Left colon (tissue), 2 donors: ENCODE results near the gene RTKN. TPM values are rescaled to one million over a fixed set of nuclear protein-coding genes. Genes with fewer than 3 reads are reported as not detected.
"Not testable (repeated sequence)": the region's sequence is repeated elsewhere in the genome, so short reads cannot be mapped to it uniquely, and the experiment has no call there.

Experiments
- ATAC-seq: fragments of 200-7000 bp; cut with Tn5 transposase; one replicate; pipeline ENCODE4 v1.9.1; 2020; ENCODE audit warnings: mild to moderate bottlenecking, moderate library complexity
- DNase-seq, 2 donors: peaks; one replicate each; pipeline ENCODE4 v3.0.0-alpha.2; 2020
- intact Hi-C, 2 donors: fragments of 100-400 bp; cut with DNase I in 1 of 2; cut with micrococcal nuclease in 1 of 2; formaldehyde crosslinking; loops; one replicate each; pipeline versions ENCODE4 v1.11.2 to v1.14.0; 2022; cut with DNase I, micrococcal nuclease
- long read RNA-seq: library from polyadenylated mRNA; unstranded; transcript quantifications from one replicate; pipeline ENCODE4 v2.0.0, GENCODE V29; 2021
- total RNA-seq, 2 donors: library from RNA; stranded (reverse); fragmentation: NEBNext Ultra II Directional; extraction: Animal tissue kit (Norgen Biotek cat#: 25700); gene quantifications; one replicate each; pipeline ENCODE4 v1.2.1, GENCODE V29; 2021
- donor health status: DM: no; HTN: no; CAD: no.
- donor health status: DM: yes; HTN: yes; CAD: no.

RTKN gene, protein sequence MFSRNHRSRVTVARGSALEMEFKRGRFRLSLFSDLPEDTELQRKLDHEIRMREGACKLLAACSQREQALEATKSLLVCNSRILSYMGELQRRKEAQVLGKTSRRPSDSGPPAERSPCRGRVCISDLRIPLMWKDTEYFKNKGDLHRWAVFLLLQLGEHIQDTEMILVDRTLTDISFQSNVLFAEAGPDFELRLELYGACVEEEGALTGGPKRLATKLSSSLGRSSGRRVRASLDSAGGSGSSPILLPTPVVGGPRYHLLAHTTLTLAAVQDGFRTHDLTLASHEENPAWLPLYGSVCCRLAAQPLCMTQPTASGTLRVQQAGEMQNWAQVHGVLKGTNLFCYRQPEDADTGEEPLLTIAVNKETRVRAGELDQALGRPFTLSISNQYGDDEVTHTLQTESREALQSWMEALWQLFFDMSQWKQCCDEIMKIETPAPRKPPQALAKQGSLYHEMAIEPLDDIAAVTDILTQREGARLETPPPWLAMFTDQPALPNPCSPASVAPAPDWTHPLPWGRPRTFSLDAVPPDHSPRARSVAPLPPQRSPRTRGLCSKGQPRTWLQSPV
- total RNA-seq = 10 to 100 TPM; 47.6 to 51.9 TPM
- long read RNA-seq, transcript RTKN-207 (2 exons, 1,105 nt) = minor isoform, 5 of 44 reads
- long read RNA-seq, transcript RTKN-202 (12 exons, 2,142 nt) = major isoform, 30 of 44 reads
- long read RNA-seq, partial matches to known transcripts = 2 of 44 reads
- long read RNA-seq, other reads (novel, unspliced or antisense) = 4 of 44 reads

GRCh38 chr2:74441690-74442482 is at the start of gene RTKN:
RTKN (minus strand) TSS chr2:74441937; CDS start chr2:74441816, 121 bp downstream.
- DNase-seq = peak; percentile 79 to 85
- peak; percentile 71 for ATAC-seq
- intact Hi-C loops = no loop called here

GRCh38 chr2:74489906-74490305 is 48.2 kb upstream of the RTKN start:
- no peak for DNase-seq
- intact Hi-C loops = no loop called here
- ATAC-seq = no peak

DNA sequence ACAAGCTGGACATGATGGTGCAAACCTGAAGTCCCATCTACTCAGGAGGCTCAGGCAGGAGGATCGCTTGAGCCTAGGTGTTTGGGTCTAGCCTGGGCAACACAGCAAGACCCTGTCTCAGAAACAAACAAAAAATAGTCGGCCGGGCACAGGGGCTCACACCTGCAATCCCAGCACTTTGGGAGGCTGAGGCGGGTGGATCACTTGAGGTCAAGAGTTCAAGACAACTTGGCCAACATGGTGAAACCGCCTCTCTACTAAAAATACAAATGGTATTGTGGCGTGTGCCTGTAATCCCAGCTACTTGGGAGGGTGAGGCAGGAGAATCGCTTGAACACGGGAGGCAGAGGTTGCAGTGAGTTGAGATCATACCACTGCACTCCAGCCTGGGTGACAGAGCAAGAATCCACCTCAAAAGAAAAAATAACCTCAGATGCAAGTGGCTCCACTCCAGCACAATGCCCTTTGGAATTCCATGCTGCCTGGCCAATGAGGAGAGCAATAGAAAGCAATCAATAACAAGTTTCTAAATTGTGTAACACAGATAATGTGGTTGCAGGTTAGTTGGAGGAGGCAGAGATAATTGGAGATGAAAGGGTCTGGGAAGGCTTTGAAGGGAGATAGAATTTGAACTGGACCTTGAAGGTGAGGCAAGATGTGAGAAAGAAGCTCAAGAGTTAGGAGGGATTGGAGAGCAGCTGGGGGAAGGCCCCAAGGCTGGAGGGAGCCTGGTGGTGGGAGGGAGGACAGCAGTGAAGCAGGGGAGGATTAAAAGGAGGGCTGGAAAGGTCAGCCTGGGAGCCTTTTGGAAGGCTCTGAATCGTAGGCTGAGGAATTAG is 47.1 kb upstream of the RTKN start:
- DNase-seq (no peak), ATAC-seq (no peak)
- intact Hi-C loops = no loop called here

- ATAC-seq (no peak), DNase-seq (no peak)
- intact Hi-C loops = no loop called here
These were observed 44.4 kb upstream of the RTKN start for GRCh38 chr2:74486141-74486540.

GRCh38 chr2:74483675-74484164 is 42.0 kb upstream of the RTKN start:
- not testable (repeated sequence) for DNase-seq, ATAC-seq
- intact Hi-C loops = loop anchor here (2.0 to 5.0 kb wide), 2 partner anchors 104 to 105 kb away; no protein-coding TSS in a partner anchor

DNA sequence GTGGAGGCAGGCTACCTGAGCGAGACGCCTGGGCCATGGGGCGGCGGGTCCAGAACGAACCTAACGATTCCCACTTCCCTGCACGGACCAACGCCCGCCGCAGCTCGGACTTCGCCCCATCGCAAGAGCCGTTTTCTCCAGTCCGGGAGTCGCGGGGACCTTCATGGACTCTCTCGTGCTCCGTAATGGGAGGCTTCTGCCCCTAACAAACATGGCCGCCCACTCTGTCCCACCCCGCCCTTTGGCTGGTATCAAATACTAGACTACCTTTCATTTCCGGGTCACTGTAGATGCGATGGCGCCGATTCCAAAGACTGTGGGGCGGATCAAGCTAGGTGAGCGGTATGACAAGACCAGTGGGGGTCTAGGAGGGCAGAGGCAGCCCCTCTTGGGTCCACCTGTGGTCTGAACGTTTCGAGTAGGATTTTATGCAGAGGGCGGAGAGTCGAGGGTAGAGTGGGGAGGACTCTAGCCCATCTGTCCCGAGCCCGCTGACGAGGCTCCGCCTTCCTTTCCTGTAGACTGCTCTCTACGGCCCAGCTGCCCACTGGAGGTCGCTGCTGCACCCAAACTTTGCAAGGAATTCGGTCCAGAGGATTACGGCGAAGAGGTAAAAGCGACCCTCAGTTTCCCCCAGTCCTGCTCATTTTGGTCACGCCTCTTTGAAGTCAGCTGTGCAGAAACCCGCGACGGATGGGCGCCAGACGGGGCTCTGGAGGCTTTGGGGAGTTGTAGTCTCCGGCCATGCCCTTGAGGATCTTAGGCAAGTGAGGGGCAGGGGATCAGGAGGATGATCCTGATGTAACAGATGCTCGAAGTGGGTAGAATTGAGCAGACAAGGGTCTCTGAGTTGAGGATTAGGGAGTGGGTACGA is 41.3 kb upstream of the RTKN start, which contains the start of the genes CCDC142 and TTC31:
CCDC142 (minus strand) TSS at position 198 of the 874 bp plus-strand sequence; CDS start at position 37, 161 bp downstream.
TTC31 (plus strand) TSS at position 281 of the 874 bp plus-strand sequence; CDS start at position 296, 15 bp downstream.
- ATAC-seq (peak; percentile 93), DNase-seq (peak; percentile 97 to 98)
- intact Hi-C loops = loop anchor here in 1 of 2 donors (5.0 kb wide), 1 partner anchor 104 kb away; no protein-coding TSS in a partner anchor

DNA sequence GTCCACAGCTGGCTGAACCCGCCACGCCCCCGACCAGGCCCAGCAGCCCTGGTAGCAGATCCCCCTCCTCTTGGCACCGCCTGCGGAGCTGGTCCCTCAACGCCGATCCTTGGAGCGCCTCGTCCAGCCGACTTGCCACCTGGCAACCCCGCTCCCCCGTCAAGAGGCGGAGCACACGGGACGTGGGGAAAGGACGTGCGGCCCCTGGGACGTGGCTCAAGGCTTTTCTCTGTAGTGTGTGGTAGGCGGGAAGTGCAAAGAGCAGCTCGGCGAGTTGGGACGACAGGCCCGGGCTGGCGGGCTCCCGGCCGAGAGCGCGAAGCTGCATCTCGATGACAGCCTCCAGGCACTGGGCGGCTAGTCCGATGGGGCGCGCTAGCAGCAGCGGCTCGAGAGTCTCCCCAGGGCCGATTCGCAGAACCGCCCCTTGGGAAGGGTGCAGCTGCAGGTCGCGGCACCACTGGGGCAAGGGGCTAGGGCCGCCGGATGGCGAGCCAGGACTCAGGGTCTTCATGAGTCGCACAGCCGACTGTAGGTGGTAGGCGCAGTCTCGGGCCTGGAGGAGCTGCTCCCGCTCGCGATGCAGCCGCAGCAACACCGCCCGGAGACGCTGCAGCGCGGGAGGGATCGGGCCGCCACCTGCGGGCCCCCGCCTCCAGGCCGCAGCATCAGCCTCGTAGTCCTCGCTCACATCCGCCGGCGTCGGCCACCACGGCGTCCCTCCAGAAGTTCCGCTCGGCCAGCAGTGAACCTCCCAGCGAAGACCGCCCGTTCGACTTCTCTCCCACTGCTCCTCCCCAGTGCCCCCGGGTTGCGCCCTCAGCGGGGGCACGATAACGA is 40.4 kb upstream of the RTKN start:
- intact Hi-C loops = loop anchor here in 1 of 2 donors (5.0 kb wide), 1 partner anchor 105 kb away; no protein-coding TSS in a partner anchor
- ATAC-seq = peak; percentile 53
- DNase-seq = peak in 1 of 2 donors; percentile 43

DNA sequence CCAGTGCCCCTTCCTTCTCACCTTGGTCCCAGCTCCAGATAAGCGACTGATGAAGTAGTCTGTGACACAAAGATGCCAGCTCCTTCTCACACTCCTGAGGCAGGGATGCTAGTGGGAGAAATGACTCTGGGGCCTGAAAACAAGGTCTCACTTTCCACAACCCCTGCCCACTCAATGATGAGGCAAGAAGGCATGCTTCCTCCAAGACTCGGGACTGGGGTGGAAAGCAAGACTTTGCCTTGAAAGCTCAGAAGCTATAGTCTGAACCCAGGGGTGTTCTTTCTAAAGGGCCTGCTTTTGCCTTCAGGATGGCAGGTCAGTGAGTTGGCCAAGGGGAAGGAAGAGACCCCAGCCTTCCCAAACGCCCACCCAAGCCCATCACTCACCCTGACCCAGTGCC is 39.7 kb upstream of the RTKN start:
- intact Hi-C loops = loop anchor here in 1 of 2 donors (5.0 kb wide), 1 partner anchor 106 kb away; no protein-coding TSS in a partner anchor
- DNase-seq = no peak
- ATAC-seq = no peak

- intact Hi-C loops = no loop called here
- ATAC-seq (no peak), DNase-seq (no peak)
These were observed 33.2 kb upstream of the RTKN start for GRCh38 chr2:74474899-74475298.

- DNase-seq = no peak
- intact Hi-C loops = no loop called here
- no peak for ATAC-seq
These were observed 32.7 kb upstream of the RTKN start for GRCh38 chr2:74474481-74474880.

DNA sequence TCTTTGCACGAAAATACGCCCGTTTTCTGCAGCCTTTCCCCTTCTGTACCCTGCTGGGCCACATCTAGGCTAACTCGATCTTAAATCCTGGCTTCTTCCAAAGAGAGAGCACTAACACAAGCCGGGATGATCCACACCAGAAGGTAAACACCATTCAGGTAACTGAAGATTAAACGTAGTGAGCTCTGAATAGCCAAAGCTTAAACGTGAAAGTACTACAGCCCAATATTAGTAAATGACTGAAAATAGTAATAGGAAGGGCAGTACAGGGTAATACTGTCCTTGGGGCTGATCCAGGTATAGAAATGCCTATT is 31.2 kb upstream of the RTKN start:
- ATAC-seq = peak; percentile 13
- intact Hi-C loops = no loop called here
- no peak for DNase-seq

DNA sequence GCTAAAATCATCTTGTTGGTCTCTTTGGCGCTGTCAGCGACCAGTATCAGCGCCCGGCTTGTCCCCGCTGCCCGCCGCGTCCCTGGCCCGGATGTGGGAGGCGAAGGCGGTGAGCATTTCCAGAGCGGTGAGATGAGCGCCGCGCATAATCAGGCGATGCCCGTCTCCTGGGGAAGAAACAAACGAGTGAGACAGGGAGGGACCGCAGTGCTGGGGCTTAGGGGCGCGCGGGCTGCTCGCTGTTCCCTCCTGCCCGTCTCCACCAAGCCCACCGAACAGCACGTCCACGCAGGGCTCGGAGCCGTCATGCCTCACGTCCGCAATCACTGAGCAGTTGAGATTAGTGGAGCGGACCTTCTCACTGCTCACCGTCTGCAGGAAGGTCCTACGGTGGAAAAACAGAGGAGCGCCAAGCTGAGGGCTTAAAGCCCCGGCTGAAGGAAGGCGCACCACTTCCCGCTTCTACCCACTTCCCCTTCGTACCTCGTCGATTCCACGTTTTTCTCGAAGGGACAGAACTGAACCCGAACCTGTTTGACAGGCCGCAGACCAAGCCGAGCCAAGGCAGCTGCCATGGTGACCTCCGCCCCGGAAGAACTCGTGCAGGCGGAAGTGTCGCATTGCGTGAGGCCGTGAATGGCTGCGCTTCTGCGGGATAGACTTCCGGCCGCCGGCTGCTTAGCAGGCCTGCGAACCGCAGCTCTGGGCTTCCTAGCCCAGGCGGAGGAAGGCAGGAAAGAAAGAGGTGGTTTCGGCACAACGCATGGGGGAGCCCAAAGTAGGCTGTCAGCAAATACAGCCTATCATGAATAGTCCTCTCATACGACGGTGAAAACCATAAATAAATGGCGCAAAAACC is 30.6 kb upstream of the RTKN start, which contains the start of gene MRPL53:
MRPL53 (minus strand) TSS at position 595 of the 859 bp plus-strand sequence; CDS start at position 575, 20 bp downstream.
- peak; percentile 89 for ATAC-seq
- intact Hi-C loops = no loop called here
- DNase-seq = peak; percentile 94 to 96

GRCh38 chr2:74471332-74472065 is 29.8 kb upstream of the RTKN start:
- intact Hi-C loops = no loop called here
- DNase-seq (no peak), ATAC-seq (peak; percentile 30)

DNA sequence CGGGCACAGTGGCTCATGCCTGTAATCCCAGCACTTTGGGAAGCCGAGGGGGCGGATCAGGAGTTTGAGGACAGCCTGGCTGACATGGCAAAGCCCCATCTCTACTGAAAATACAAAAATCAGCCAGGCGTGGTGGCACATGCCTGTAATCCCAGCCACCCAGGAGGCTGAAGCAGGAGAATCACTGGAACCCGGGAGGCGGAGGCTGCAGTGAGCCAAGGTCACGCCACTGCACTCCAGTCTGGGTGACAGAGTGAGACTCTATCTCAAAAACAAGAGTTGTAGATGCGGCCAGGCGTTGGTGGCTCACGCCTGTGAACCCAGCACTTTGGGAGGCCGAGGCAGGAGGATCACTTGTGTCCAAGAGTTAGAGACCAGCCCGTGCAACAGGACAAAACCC is 29.0 kb upstream of the RTKN start:
- DNase-seq, ATAC-seq, intact Hi-C loops: not testable (repeated sequence)
